Uterus (tissue), 4 donors: ENCODE measurements around the gene SLC35E1. TPM values are rescaled to one million over a fixed set of nuclear protein-coding genes. Genes with fewer than 3 reads are reported as not detected.

Experiments
- DNase-seq, 2 donors: peaks; one replicate each; pipeline ENCODE4 v3.0.0-alpha.2; 2019 to 2020
- H3K27ac ChIP-seq, 2 donors: fragments of 200-600 bp; sonication (generic); 1 replicate in 1 of 2; 2 replicates in 1 of 2; pipeline ENCODE4 v1.5.1; 2016 to 2018
- H3K27me3 ChIP-seq, 2 donors: fragments of 200-600 bp; sonication (generic); one replicate each; pipeline ENCODE4 v1.5.1; 2018 to 2019; ENCODE audit warnings: control low read depth in 1 of 2
- H3K36me3 ChIP-seq, 2 donors: fragments of 200-600 bp; sonication (generic); one replicate each; pipeline ENCODE4 v1.5.1; 2019; ENCODE audit warnings: control low read depth in 1 of 2
- H3K4me1 ChIP-seq, 2 donors: fragments of 200-600 bp; sonication (generic); one replicate each; pipeline ENCODE4 v1.5.1; 2018 to 2019; ENCODE audit warnings: control low read depth in 1 of 2
- H3K4me3 ChIP-seq, 2 donors: fragments of 200-600 bp; sonication (generic); 1 replicate in 1 of 2; 2 replicates in 1 of 2; pipeline ENCODE4 v1.5.1; 2018 to 2019; ENCODE audit warnings: mild to moderate bottlenecking in 1 of 2
- H3K9me3 ChIP-seq, 2 donors: fragments of 200-600 bp; sonication (generic); one replicate each; pipeline ENCODE4 v1.5.1; 2019; ENCODE audit warnings: control low read depth in 1 of 2
- POLR2A ChIP-seq, 2 donors: fragments of 450-650 bp; IDR thresholded peaks; one replicate each; pipeline ENCODE4 v1.6.1; 2016; ENCODE audit warnings: antibody characterized with exemption in 2 of 2, mild to moderate bottlenecking in 1 of 2, moderate library complexity in 1 of 2
- intact Hi-C: fragments of 100-400 bp; cut with DNase I; formaldehyde crosslinking; loops from one replicate; pipeline ENCODE4 v1.15.1; 2023; ENCODE audit warnings: low total_unique reads
- total RNA-seq, 4 donors: library from RNA; depleted of rRNA in 3 of 4; stranded (reverse); fragments of >200 nt in 3 of 4; gene quantifications; one replicate each; pipeline versions ENCODE4 v1.1.0 to v1.2.4, GENCODE V29; 2014 to 2023
- TF ChIP-seq, protein P1 (sequence below), 4 experiments: fragments of 200-600 bp in 2 of 4; fragments of 450-650 bp in 2 of 4; sonication (generic) in 2 of 4; IDR thresholded peaks; one replicate each; pipeline ENCODE4 v1.5.1; 2016 to 2019; ENCODE audit warnings: antibody characterized with exemption in 4 of 4, mild to moderate bottlenecking in 2 of 4, moderate library complexity in 1 of 4
- donor health status: DM: yes; HTN: yes; CAD: no.

Gene SLC35E1
- total RNA-seq, 4 donors from 2014 or later = 10.2 to 39.8 (median 19.8) TPM

DNA sequence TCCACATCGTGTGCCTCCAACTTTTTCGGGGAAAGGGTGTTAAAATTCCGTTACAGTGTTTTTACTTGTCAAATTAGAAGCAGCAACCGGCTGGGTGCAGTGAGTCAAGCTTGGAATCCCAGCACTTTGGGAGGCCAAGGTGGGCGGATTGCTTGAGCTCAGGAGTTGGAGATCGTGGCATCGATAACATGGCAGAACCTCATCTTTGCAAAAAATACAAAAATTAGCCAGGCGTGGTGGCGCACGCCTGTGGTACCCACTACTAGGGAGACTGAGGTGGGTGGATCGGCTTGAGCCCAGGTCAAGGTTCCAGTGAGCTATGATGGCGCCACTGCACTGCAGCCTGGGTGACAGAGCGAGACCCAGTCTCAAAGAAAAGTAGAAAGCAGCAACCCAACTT, 1.1 kb upstream of the SLC35E1 start:
- peaks cover 0 to 7% of the 10 kb centered on the region in 2 donors for H3K4me1 ChIP-seq

DNA sequence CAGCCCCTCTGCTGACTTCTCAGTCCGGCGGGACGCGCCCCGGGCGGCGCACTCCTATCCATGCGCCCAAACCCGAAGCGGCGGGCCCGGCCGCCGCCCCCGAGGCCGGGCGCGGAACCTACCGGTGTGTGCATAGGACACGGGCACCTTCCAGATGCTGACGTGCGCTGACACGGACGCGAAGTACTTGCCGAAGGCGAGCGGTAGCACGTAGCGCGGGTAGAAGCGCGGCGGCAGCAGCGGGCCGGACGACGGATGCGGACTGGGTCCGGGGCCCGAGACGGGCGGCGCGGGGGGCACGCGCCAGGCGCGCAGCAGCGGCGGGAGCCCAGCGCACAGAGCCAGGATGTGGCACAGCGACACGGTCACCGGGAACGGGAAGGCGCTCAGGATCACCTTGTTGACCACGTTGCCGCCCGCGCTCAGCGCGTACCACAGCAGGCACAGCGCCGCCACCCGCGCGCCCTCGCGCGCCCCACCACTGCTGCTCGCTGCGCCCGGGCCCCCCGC, 338 bp downstream of the SLC35E1 start:
- TF ChIP-seq POLR2A (IDR thresholded peaks at IDR 0.05) = no peak
- TF ChIP-seq, protein P1, sequence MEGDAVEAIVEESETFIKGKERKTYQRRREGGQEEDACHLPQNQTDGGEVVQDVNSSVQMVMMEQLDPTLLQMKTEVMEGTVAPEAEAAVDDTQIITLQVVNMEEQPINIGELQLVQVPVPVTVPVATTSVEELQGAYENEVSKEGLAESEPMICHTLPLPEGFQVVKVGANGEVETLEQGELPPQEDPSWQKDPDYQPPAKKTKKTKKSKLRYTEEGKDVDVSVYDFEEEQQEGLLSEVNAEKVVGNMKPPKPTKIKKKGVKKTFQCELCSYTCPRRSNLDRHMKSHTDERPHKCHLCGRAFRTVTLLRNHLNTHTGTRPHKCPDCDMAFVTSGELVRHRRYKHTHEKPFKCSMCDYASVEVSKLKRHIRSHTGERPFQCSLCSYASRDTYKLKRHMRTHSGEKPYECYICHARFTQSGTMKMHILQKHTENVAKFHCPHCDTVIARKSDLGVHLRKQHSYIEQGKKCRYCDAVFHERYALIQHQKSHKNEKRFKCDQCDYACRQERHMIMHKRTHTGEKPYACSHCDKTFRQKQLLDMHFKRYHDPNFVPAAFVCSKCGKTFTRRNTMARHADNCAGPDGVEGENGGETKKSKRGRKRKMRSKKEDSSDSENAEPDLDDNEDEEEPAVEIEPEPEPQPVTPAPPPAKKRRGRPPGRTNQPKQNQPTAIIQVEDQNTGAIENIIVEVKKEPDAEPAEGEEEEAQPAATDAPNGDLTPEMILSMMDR (IDR thresholded peaks at IDR 0.05) = peak in 1 of 4 experiments; percentile 1
- Histone ChIP-seq H3K36me3 (no peaks in the 10 kb centered on the region), H3K9me3 (no peaks in the 10 kb centered on the region), H3K4me3 (peak overlapping the region; percentile 82 to 93), H3K27ac (peak overlapping the region; percentile 67 to 81), H3K27me3 (no peaks in the 10 kb centered on the region), H3K4me1 (peaks cover 0 to 7% of the 10 kb centered on the region in 2 donors)
- intact Hi-C loops = no loop called here
- DNase-seq = no peak

More for the DNA sequence above, 1.1 kb upstream of the SLC35E1 start:
- peak overlapping the region; percentile 92 to 93 for H3K4me3 ChIP-seq
- H3K27me3 ChIP-seq = no peaks in the 10 kb centered on the region
- peak overlapping the region; percentile 81 to 84 for H3K27ac ChIP-seq
- no peak for DNase-seq
- TF ChIP-seq, protein P1 (IDR thresholded peaks at IDR 0.05) = no peak
- TF ChIP-seq POLR2A (IDR thresholded peaks at IDR 0.05) = no peak
- H3K9me3 ChIP-seq = no peaks in the 10 kb centered on the region
- intact Hi-C loops = no loop called here
- no peaks in the 10 kb centered on the region for H3K36me3 ChIP-seq

DNA sequence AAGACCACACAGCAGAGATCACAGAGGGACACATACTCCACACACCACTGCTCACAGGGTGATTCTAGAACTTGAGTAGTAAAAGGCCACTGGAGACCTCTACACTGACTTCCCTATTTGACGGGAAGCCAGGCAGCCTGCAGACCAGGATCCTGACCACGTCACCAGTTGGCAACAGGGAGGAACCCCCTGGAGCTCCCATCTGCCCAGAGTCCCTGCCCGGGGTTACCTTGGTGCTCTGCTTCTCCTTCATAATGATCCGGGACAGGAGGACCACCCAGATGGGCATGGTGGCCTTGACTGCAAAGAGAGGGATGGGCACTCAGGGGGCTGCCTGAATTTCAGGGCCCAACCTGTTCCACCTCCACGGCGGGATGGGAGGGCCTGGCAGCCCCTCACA, 932 bp downstream of the SLC35E1 start:
- intact Hi-C loops = no loop called here
- no peaks in the 10 kb centered on the region for H3K9me3 ChIP-seq
- peak overlapping the region in 1 of 2 donors; percentile 67 for H3K27ac ChIP-seq
- no peaks in the 10 kb centered on the region for H3K36me3 ChIP-seq
- peak overlapping the region; percentile 82 to 93 for H3K4me3 ChIP-seq
- no peak for DNase-seq
- no peak for TF ChIP-seq POLR2A (IDR thresholded peaks at IDR 0.05)
- TF ChIP-seq, protein P1 (IDR thresholded peaks at IDR 0.05) = no peak
- peaks cover 0 to 7% of the 10 kb centered on the region in 2 donors for H3K4me1 ChIP-seq
- no peaks in the 10 kb centered on the region for H3K27me3 ChIP-seq

GRCh38 chr19:16569609-16570320, 2.5 kb downstream of the SLC35E1 start:
- Histone ChIP-seq H3K4me3 (no peak overlapping the region), H3K27ac (no peak overlapping the region), H3K4me1 (peaks cover 0 to 7% of the 10 kb centered on the region in 2 donors), H3K9me3 (no peaks in the 10 kb centered on the region), H3K27me3 (no peaks in the 10 kb centered on the region), H3K36me3 (no peaks in the 10 kb centered on the region)
- TF ChIP-seq, protein P1 (IDR thresholded peaks at IDR 0.05) = no peak
- TF ChIP-seq POLR2A (IDR thresholded peaks at IDR 0.05) = no peak
- DNase-seq = no peak
- intact Hi-C loops = no loop called here

DNA sequence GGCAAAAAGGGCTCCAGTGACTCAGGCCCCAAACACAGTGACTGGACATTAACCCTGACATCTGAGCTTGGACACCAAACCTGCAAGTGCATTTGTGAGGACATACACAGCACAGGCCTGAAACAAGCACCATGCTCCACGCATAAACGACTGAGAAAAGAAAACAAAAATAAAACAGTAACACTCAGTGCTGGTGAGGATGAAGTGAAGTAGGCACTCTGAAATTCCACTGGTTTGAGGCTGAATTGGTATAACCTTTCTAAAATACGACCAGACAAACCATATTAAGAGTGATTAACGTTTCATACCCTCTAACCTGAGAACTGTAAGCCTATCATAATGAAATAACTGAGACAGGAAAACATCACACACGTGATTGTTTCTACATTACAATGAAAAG, 5.5 kb downstream of the SLC35E1 start:
- H3K36me3 ChIP-seq = no peaks in the 10 kb centered on the region
- TF ChIP-seq, protein P1 (IDR thresholded peaks at IDR 0.05) = no peak
- TF ChIP-seq POLR2A (IDR thresholded peaks at IDR 0.05) = no peak
- H3K9me3 ChIP-seq = no peaks in the 10 kb centered on the region
- intact Hi-C loops = no loop called here
- H3K4me1 ChIP-seq = no peaks in the 10 kb centered on the region
- H3K4me3 ChIP-seq = no peak overlapping the region
- no peaks in the 10 kb centered on the region for H3K27me3 ChIP-seq
- H3K27ac ChIP-seq = peak overlapping the region in 1 of 2 donors; percentile 33
- DNase-seq = no peak
